T-helper 1 cell treated with Interleukin-12 subunit alpha and Interleukin-12 subunit beta and Interleukin-4 antibody, amounts not matched to agents 30 μg/mL and 1 μg/mL, for 36 hours (primary cell): ENCODE results near the gene C8G.

Experiments used
- H3K27ac Mint-ChIP-seq: one replicate; pipeline ENCODE4 v1.8.0; 2021; ENCODE audit warnings: mild to moderate bottlenecking, mixed read lengths
- H3K27me3 Mint-ChIP-seq: one replicate; pipeline ENCODE4 v1.8.0; 2021; ENCODE audit warnings: low read depth, mixed read lengths
- H3K36me3 Mint-ChIP-seq: one replicate; pipeline ENCODE4 v1.8.0; 2021; ENCODE audit warnings: low read depth, mixed read lengths
- H3K4me1 Mint-ChIP-seq: one replicate; pipeline ENCODE4 v1.8.0; 2021; ENCODE audit warnings: low read depth, mixed read lengths
- H3K4me3 Mint-ChIP-seq: one replicate; pipeline ENCODE4 v1.8.0; 2021; ENCODE audit warnings: mild to moderate bottlenecking, moderate library complexity, mixed read lengths
- H3K9me3 Mint-ChIP-seq: one replicate; pipeline ENCODE4 v1.8.0; 2021; ENCODE audit warnings: mixed read lengths

Gene C8G

GRCh38 chr9:136942112-136942880 lies 2.7 kb upstream of the C8G start:
- Mint-ChIP-seq H3K9me3 (no peaks in the 10 kb centered on the region), H3K27me3 (no peaks in the 10 kb centered on the region), H3K4me1 (peaks cover 3% of the 10 kb centered on the region), H3K4me3 (peak overlapping the region; percentile 61), H3K36me3 (peaks cover 15% of the 10 kb centered on the region), H3K27ac (peak overlapping the region; percentile 20)

DNA sequence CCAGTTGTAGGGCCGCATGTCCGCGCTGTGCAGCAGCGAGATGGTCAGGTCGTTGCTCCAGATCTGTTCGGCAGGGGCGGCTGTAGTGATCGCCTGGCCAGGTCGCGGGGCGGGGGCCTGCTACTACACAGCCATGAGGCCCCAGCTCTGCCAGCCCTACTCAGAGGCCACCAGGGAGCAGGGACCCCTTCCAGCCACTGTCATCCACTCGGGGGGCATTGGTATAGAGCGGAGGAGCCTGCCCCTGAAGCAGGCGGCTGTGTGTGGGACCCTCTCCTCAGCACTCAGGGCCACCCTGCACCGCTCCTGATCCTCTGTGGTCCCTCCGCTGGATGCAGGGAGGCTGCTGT lies 2.2 kb upstream of the C8G start:
- Mint-ChIP-seq H3K4me3 (peak overlapping the region; percentile 61), H3K4me1 (peaks cover 3% of the 10 kb centered on the region), H3K36me3 (peaks cover 13% of the 10 kb centered on the region), H3K27ac (no peak overlapping the region), H3K9me3 (no peaks in the 10 kb centered on the region), H3K27me3 (no peaks in the 10 kb centered on the region)

- peaks cover 11% of the 10 kb centered on the region for H3K36me3 Mint-ChIP-seq
Measured at GRCh38 chr9:136943291-136944211, 1.5 kb upstream of the C8G start.

DNA sequence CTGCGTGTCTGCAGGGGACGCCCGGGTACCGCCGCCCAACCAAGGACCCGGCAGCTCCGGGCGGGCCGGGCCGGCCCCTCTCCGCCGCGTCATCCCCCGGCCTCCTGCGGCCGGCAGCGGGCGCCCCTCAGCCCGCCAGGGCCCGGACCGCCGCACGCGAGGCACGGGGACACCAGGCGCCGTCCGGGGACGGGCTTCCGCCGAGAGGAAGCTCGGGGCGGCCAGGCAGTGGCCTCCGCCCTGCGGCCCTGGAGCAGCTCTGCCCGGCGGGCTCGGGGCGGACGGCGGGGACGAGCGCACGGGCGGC lies 878 bp upstream of the C8G start:
- Mint-ChIP-seq H3K4me1 (peaks cover 3% of the 10 kb centered on the region), H3K36me3 (peaks cover 9% of the 10 kb centered on the region), H3K27me3 (no peaks in the 10 kb centered on the region), H3K9me3 (no peaks in the 10 kb centered on the region), H3K27ac (no peak overlapping the region), H3K4me3 (peak overlapping the region; percentile 82)

More at GRCh38 chr9:136943291-136944211, 1.5 kb upstream of the C8G start:
- Mint-ChIP-seq H3K4me3 (peak overlapping the region; percentile 82), H3K9me3 (no peaks in the 10 kb centered on the region), H3K4me1 (peaks cover 3% of the 10 kb centered on the region), H3K27ac (peak overlapping the region; percentile 79), H3K27me3 (no peaks in the 10 kb centered on the region)

- peaks cover 3% of the 10 kb centered on the region for H3K4me1 Mint-ChIP-seq
- H3K27me3 Mint-ChIP-seq, result no peaks in the 10 kb centered on the region
- H3K27ac Mint-ChIP-seq, result no peak overlapping the region
- H3K36me3 Mint-ChIP-seq, result peaks cover 6% of the 10 kb centered on the region
- H3K9me3 Mint-ChIP-seq, result no peaks in the 10 kb centered on the region
- H3K4me3 Mint-ChIP-seq, result peak overlapping the region; percentile 66
Measured at GRCh38 chr9:136945333-136946227, 537 bp downstream of the C8G start.

DNA sequence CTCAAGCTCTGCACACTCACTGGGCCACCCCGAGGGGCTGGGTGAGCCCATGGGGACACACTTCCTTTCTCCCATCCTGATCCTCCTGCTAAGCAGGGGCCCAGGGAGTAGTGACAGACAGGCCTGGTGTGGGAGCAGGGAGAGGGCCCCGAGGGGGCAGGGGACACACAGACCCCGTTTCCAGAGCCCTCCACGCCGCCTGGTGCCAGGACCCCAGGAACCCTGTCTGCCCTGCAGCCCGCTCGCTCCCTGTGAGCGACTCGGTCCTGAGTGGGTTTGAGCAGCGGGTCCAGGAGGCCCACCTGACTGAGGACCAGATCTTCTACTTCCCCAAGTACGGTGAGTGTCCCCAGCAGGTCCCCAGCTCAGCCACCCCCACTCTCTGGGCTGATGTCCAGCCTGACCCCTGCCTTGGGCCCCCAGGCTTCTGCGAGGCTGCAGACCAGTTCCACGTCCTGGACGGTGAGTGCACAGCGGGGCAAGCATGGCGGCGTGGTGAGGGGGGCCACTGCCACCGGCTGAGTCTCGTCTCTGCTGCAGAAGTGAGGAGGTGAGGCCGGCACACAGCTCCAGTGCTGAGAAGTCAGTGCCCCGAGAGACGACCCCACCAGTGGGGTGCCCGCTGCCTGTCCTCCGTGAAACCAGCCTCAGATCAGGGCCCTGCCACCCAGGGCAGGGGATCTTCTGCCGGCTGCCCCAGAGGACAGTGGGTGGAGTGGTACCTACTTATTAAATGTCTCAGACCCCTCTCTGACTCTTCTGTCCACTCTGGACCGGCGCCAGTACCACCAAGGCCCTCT lies 1.4 kb downstream of the C8G start:
- no peaks in the 10 kb centered on the region for H3K9me3 Mint-ChIP-seq

DNA sequence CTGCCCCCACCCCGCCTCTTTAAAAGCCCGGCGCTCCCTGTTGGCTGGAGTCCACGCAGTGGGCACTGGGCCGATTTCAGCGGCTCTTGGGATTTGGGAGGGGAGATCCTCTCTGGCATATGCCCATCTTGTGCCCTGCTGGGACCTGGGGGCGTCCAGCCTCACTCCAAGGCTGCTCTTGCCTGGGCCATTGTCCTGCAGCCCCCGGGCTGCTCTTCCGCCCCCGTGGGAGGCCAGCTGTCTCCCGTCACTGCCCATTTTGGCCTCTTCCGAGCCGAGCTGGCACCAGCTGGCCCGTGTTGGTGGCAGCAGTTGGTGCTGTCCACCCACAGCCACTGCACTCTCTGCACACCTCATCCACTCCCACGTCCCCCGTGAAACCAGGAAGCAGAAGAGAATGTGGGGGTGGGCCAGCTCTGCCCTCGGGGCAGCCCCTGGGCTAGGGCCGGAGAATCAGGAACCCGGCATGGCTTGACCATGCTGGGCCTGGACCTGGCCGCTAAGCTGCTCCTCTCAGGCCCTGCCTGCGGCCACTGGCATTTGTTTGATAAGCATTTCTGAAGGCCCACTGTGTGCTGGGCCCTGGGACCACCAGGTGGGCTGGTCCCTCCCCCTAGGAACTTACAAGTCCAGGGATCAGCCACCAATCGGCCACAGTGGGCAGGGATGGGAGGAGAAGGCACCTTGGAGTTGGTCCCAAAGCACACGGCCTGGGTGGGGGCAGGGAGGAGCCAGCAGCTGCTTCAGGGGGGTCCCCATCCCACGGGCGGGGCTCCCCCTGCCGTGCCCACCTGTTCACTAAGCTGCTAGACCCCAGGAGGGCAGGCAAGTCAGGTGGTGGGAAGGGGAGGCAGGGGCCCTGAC lies 2.2 kb downstream of the C8G start:
- Mint-ChIP-seq H3K27me3 (no peaks in the 10 kb centered on the region), H3K27ac (no peak overlapping the region), H3K36me3 (no peaks in the 10 kb centered on the region), H3K4me3 (no peak overlapping the region), H3K9me3 (no peaks in the 10 kb centered on the region), H3K4me1 (peaks cover 3% of the 10 kb centered on the region)

More for the DNA sequence above, 1.4 kb downstream of the C8G start:
- no peak overlapping the region for H3K27ac Mint-ChIP-seq
- H3K4me1 Mint-ChIP-seq, result peaks cover 3% of the 10 kb centered on the region
- peaks cover 3% of the 10 kb centered on the region for H3K36me3 Mint-ChIP-seq
- H3K4me3 Mint-ChIP-seq, result no peak overlapping the region
- H3K27me3 Mint-ChIP-seq, result no peaks in the 10 kb centered on the region

DNA sequence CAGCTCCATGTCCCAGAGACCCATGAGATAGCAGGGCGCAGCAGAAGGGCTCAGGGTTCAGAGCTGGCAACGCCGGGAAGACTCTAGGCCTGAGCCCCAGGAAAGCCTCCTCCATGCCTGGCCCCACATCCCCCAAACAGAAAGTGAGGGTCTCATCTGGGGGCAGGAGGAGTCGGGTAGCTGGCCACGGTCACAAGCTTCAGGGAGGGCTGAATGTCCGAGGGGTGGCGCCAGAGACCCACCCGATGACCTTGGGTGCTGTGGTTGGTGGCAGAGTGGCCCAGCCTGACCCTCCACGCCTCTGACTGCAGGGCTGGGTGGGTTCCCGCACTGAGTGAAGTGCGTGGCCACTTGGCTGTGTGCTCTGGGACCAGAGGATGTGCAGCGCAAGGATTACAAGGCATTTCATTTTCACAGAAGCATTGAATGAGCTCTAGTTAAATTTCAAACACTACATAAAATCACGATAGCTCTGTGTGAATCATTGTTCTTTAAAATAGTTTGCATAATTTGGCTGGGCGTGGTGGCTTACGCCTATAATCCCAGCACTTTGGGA lies 3.0 kb downstream of the C8G start:
- Mint-ChIP-seq H3K27ac (no peak overlapping the region), H3K4me1 (peaks cover 3% of the 10 kb centered on the region), H3K27me3 (no peaks in the 10 kb centered on the region), H3K9me3 (no peaks in the 10 kb centered on the region), H3K4me3 (peak overlapping the region; percentile 40), H3K36me3 (no peaks in the 10 kb centered on the region)

GRCh38 chr9:136949239-136949816 lies 4.3 kb downstream of the C8G start:
- H3K27ac Mint-ChIP-seq, result peak overlapping the region; percentile 73
- no peaks in the 10 kb centered on the region for H3K27me3 Mint-ChIP-seq
- H3K36me3 Mint-ChIP-seq, result no peaks in the 10 kb centered on the region
- no peaks in the 10 kb centered on the region for H3K9me3 Mint-ChIP-seq
- H3K4me3 Mint-ChIP-seq, result peak overlapping the region; percentile 82
- H3K4me1 Mint-ChIP-seq, result peaks cover 3% of the 10 kb centered on the region

DNA sequence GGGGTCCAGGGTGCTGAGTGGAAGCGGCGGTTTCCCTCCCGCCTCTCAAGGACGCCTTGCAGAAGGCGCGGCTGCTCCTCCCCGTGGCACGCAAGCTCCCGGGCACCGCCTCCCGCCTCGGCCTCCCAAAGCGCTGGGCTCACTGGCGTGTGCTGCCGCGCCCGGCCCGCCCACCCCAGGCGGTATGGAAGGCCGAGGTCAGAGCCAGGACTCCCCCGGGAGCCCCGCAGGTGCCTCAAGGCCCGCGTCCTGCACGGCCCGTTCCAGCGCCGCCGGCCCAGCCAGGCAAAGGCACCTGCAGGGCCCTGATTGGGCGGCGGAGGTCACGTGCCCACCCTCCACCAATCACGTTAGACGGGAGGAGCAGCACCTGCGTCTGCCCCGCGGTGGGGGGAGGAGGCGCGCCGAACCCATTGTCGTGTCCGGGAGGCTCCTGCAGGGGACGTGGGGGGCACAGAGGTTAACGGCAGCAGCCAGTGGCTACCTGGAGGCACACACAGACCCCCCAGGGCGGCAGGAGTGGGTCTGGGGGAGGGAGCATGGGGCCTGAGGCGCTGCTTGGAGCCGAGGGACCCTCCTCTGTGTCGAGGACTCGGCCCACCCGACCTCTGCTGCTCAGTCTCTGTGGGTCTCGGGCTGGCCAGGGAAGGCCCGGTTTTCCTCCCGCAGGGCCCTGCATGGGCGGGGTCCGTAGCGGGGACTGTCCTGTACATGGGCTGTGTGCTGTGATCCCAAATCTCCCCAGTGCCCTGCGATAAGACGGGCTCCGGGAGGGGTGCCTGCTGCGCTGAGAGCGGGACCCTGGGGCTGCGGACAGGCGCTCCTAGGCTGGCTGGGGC lies 5.0 kb downstream of the C8G start:
- H3K27me3 Mint-ChIP-seq, result no peaks in the 10 kb centered on the region
- H3K27ac Mint-ChIP-seq, result peak overlapping the region; percentile 86
- no peaks in the 10 kb centered on the region for H3K4me1 Mint-ChIP-seq
- no peaks in the 10 kb centered on the region for H3K9me3 Mint-ChIP-seq
- peak overlapping the region; percentile 86 for H3K4me3 Mint-ChIP-seq
- H3K36me3 Mint-ChIP-seq, result no peaks in the 10 kb centered on the region

- Mint-ChIP-seq H3K27me3 (no peaks in the 10 kb centered on the region), H3K9me3 (no peaks in the 10 kb centered on the region), H3K27ac (peak overlapping the region; percentile 86), H3K4me1 (no peaks in the 10 kb centered on the region), H3K4me3 (peak overlapping the region; percentile 86), H3K36me3 (no peaks in the 10 kb centered on the region)
Measured at GRCh38 chr9:136950656-136951276, 5.7 kb downstream of the C8G start.
